GM19328 (cell line): ENCODE results near the gene CAMTA1.

Experiments
- ATAC-seq: cut with Tn5 transposase; IDR thresholded peaks from one replicate; pipeline ENCODE4 v1.9.1; 2021; ENCODE audit warnings: mild to moderate bottlenecking, moderate library complexity; ENCODE audit not compliant: unreplicated experiment

CAMTA1 gene

GRCh38 chr1:7171574-7171973, 386.3 kb downstream of the CAMTA1 start:
- no peak for ATAC-seq

DNA sequence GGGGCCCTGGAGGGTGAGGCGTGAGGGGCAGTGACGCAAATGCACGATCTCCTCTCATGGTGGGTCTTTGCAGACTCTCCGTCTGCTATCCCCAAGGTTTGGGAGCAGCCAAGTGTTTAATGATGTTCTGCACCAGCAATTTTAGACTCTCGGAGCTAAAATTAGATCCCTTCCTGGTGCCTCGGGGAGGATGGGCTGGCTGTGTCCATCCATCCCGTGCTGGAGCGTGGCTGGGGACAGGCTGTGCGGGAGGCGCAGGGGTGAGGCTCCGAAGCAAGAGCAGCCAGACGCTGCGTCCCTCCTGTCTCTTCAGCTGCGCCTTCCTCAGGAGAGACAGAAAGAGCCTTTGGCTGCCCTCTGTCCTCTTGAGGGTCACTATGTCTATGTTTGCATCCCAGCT, 387.6 kb downstream of the CAMTA1 start:
- no peak for ATAC-seq

DNA sequence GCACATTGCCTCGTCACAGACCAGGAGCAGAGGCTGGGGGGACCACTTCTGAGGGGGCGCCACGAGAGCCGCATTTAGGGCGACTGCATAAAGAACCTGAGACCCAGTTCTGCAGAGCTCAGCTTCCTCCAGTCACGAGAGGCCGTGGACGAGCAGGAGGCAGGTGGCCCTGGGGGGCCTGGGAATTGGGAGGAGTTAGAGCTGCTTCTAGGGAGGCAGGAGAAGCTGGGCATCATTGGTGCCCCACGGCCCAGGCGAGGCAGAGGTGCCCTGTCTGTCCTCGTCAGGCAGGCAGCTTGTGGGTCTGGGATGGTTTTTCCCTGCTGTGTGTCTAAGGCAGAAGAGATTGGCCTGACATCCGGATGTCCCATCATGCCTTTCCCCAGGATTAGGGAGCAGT, 389.3 kb downstream of the CAMTA1 start:
- ATAC-seq = no peak

DNA sequence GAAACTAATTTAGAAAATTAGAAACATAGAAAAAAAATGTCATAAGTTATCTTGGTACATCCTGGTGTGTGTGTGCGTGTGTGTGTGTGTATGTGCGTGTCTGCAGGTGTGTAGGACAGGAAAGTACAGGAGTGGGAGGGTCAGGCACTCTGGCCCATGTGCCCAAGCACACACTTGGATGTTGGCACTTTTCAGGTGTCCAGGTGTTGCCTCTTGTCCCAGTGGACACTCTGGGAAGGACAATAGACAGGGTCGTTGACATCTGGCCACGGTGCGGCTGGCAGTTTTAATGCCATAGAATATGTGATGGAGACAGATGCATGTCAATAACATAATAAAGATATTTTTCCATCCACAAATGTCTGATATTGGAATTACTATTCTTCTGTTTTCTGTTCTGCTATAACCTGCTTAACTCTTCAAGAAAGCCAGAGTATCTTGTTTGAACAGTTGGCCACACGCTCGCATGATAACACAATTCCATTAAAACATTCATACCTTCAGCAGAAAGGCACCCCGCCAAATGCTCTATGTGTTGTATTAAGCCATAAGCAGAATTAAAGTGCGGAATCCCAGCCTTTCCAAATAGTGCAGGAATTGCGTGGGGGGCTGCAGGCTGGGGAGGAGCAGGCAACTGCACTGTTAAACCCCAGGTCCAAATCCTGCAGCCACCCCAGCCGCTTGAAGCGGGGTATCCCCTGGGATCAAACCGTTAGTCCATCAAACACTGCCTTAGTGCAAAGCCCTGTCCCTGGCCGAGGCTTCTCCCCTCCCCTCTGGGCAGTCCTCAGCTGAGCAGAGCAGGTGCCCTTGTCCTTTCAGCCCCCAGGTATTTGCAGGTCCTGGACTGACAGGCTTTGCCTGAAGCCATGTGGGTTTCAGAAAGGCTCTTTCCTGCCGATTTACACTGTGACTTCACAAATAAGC, 390.0 kb downstream of the CAMTA1 start:
- ATAC-seq = no peak

DNA sequence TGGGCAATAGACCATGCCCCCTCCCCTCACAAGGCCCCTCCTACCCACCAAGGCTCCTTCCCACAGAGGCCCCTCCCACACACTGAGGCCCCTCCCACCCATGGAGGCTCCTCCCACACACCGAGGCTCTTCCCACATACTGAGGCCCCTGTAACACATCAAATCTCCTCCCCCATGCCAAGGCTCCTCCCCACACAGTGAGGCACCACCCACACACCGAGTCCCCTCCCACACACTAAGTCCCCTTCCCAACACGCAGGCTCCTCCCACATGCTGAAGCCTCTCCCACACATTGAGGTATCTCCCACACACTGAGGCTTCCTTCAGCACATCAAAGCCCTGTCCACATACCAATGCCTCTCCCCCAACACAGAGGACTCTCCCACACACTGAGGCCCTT, 391.8 kb downstream of the CAMTA1 start:
- ATAC-seq = no peak

DNA sequence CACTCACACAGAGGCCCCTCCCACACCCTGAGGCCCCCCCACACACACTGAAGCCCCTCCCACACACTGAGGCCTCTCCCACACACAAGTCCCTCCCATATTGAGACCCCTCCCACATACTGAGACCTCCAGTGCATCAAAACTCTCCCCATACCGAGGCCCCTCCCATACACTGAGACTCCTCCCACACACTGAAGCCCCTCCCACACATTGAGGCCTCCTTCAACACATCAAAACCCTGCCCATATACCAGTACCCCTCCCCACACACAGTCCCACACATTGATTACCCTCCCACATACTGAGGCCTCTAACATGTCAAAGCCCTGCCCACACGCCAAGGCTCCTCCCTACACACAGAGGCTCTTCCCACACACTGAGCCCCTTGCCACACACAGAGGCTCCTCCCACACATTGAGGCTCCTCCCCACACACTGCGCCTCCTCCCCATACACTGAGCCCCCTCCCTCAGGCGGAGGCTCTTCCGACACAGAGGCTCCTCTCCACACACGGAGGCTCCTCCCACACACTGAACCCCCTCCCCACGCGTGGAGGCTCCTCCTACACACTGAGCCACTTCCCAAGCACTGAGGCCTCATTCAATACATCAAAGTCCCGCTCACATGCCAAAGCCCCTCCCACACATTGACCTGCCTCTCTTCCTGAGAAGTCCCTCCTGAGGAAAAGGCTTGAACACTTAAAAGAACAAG, 392.3 kb downstream of the CAMTA1 start:
- no peak for ATAC-seq

GRCh38 chr1:7178336-7178735, 393.1 kb downstream of the CAMTA1 start:
- ATAC-seq = no peak

DNA sequence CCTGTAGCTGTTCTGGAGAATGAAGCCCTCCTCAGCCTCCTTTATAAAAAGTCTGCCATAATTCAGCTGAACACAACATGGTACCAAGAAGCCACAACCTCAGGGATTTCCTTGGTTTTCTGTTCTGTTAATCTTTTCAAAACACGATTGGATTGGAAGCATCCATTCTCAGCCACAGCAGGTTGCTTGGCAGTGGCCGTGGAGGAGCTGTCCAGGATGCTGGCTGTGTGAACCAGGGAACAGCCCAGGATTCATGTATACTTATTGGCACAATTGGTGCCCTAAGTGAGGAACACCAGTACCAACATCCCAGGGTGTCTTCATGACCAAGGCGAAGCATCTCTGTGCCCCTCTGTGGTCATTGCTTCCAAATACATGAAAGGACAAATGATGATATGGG, 393.5 kb downstream of the CAMTA1 start:
- ATAC-seq = no peak

- no peak for ATAC-seq
These were observed 400.5 kb downstream of the CAMTA1 start for GRCh38 chr1:7185721-7186120.

GRCh38 chr1:7186382-7187111, 401.3 kb downstream of the CAMTA1 start:
- ATAC-seq = no peak

DNA sequence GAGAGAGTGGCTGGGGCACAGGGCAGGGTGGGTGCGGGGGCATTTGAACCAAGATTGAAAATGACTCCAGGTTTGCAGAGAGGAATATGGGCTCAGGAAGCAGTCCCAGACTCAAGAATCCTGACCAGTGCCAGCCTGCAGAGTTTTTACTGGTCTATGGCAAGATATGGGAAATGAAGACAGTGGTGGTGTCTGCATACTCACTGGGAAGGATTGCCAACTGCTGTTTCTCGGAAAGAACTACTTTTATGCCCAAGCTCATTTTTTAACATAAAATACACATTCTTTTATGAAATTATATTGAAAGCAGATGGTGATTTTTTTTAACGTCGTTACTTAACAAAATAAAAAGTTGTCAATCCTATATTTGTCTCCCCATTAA, 401.8 kb downstream of the CAMTA1 start:
- no peak for ATAC-seq

- no peak for ATAC-seq
These were observed 405.0 kb downstream of the CAMTA1 start for GRCh38 chr1:7190261-7190660.

- no peak for ATAC-seq
These were observed 407.2 kb downstream of the CAMTA1 start for GRCh38 chr1:7192453-7192852.

DNA sequence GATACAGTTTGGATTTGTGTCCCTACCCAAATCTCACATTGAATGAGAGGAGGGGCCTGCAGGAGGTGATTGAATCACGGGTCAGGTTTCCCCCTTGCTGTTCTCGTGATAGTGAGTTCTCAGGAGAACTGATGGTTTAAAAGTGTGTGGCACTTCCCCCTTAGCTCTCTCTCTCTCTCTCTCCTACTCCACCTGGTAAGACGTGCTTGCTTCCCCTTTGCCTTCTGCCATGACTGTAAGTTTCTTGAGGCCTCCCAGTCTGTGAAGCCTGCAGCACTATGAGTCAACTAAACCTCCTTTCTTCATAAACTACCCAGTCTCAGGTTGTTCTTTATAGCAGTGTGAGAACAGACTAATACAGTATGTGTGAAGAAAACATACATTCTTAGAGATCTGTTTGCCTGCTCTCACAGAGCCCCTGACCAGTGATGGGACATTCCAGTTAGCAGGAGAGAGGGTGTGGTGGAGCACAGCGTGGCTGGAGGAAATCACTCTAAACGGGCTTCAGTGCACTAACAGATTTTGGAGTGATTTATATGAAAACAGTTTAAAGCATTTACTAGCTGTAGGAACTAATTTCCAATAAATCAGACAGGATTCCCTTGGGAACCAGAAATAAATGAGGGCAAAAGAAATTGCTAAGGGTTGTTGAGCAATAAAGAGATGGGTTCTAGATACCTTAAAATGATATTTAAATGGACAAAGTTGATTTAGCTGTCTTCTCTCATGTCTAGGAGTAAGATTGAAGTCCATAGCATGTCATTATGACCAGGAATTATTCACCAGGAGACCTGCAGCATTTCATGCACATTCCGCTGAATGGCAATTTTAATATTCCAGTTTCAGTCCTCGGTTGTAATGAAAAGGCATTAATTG, 411.0 kb downstream of the CAMTA1 start:
- ATAC-seq = no peak

DNA sequence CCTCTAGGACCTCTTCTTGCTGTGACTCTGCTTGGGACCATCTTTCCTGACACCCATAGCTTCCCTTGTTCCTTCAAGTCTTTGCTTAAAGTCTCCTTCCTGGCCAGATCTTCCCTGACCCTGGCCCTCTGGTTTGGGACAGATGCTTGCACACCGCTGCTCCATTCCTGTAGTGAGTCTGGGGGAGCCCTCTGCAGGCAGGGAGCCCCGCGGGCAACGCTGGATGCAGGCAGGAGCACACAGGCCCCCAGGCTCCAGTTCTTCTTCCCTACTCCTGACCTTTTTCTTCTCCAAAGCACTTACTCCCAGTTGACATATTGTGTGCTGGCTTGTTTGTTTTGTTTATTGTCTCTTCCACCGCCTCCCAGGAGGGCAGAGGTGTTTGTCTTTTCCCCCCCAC, 413.4 kb downstream of the CAMTA1 start:
- no peak for ATAC-seq

DNA sequence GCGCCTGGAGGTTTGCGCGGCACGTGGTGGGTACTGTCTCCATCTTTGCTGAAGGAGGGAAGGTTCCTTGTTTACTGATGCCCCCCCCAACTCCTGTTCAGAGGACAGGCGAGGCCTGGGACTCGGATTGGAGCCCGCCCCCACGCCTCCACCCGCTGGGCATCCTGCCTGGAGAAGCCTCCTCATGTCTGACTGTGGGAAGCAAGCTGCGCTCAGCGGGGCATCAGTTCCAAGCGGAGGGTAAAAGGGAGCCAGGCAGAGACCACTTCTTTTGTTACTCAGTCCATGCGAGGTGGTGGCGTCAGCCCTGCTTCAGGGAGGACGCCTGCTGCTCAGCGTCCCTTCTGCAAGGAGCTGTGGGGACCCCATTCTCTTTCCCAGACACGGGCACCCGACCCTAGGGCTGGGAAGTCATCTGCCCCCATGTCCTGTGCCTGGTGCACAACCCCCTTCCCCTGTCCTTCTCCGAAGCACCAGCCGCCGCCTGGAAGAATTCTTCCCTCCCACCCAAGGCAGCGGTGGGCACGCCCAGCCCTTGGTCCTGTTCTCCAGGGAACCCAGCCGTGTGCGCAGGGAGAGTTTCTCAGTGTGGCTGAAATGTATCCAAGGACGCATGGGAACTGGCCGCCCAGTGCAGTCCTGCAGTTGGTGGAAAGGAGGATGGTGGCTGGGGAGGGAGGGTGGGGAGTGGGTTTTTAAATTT, 414.0 kb downstream of the CAMTA1 start:
- ATAC-seq = no peak

- ATAC-seq = no peak
These were observed 422.8 kb downstream of the CAMTA1 start for GRCh38 chr1:7207875-7208646.

- ATAC-seq = no peak
These were observed 423.5 kb downstream of the CAMTA1 start for GRCh38 chr1:7208647-7209180.

DNA sequence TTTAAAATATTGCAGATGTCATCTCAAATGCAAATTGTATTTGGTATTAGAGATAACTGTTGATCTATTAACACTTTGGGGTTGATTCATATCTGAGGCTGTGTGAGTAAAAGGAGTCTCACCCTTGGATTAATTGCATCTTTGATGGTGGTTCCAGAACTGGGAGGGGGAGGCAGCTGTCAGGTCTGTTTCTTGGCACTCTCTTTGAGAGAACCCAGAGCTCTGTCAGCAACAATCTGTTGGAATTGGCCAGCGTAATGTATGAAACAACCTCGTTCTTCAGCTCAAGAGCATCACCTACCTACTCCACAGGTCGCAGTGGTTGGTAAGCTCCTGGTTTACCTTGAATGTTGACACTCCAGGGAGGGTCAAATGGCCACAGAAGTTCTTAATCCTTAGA, 424.1 kb downstream of the CAMTA1 start:
- ATAC-seq = no peak
